Glutamatergic neuron (in vitro differentiated cells): Measurements from ENCODE around the gene YPEL1. TPM values are rescaled to one million over a fixed set of nuclear protein-coding genes. Genes with fewer than 3 reads are reported as not detected.

ENCODE experiments used
- DNase-seq: peaks from one replicate; pipeline ENCODE4 v3.0.0; 2022
- H3K27ac Mint-ChIP-seq: one replicate; pipeline ENCODE4 v1.8.0; 2020; ENCODE audit warnings: mild to moderate bottlenecking, mixed read lengths, inconsistent platforms; ENCODE audit not compliant: unreplicated experiment
- H3K27me3 Mint-ChIP-seq: one replicate; pipeline ENCODE4 v1.8.0; 2020; ENCODE audit warnings: mild to moderate bottlenecking, moderate library complexity, mixed read lengths, inconsistent platforms; ENCODE audit not compliant: unreplicated experiment
- H3K36me3 Mint-ChIP-seq: one replicate; pipeline ENCODE4 v1.8.0; 2020; ENCODE audit warnings: mild to moderate bottlenecking, mixed read lengths, inconsistent platforms; ENCODE audit not compliant: unreplicated experiment
- H3K4me1 Mint-ChIP-seq: one replicate; pipeline ENCODE4 v1.8.0; 2020; ENCODE audit warnings: mild to moderate bottlenecking, low read depth, mixed read lengths, inconsistent platforms; ENCODE audit not compliant: unreplicated experiment
- H3K4me3 Mint-ChIP-seq: one replicate; pipeline ENCODE4 v1.8.0; 2020; ENCODE audit warnings: mild to moderate bottlenecking, mixed read lengths, inconsistent platforms; ENCODE audit not compliant: unreplicated experiment
- H3K9me3 Mint-ChIP-seq: one replicate; pipeline ENCODE4 v1.8.0; 2020; ENCODE audit warnings: mild to moderate bottlenecking, moderate library complexity, mixed read lengths, inconsistent platforms; ENCODE audit not compliant: unreplicated experiment
- total RNA-seq: library from RNA; stranded (reverse); fragmentation: NEBNext Ultra II Directional; extraction: Animal tissue kit (Norgen Biotek cat#: 25700); gene quantifications from one replicate; pipeline ENCODE4 v1.2.1, GENCODE V29; 2021; ENCODE audit not compliant: unreplicated experiment
- TF ChIP-seq, protein P1 (sequence below): fragments of 200-600 bp; sonication (generic); IDR thresholded peaks from one replicate; pipeline ENCODE4 v1.5.0; 2021; ENCODE audit not compliant: partially characterized antibody, unreplicated experiment

The YPEL1 gene
- total RNA-seq, 1 donor from 2014 or later: 71.2 TPM

DNA sequence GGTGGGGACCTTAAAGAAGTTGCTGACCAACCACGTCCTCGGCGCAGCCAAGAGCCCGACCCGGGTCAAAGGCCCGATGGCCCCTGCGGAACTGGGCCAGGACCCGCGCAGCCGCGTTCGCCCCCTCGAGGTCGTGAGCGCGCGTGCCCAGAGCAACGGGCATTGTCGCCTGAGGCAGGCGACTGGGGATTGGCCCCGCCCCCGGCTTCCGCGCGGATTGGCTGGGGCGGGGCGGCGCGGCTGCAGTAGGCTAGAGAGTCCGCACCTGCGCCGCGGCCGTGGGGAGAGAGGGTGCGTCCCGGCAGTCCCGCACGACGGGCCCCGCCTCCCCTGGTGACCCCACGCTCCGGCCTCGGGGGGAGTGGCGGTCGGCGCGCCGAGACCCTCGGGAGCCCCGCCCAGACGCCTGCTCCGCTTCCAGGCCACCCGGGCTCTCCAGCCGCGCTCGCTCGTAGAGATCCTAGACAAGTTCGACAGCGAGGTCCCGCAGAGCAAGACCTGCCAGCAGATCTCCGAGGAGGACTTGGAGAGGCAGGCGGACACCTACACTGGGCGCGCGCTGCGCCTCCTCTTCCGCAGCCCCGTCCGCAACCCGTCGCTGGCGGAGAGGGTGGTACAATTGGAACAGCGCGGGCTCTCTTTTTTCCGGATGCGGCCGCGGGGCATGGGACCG is 78.1 kb downstream of the YPEL1 start:
- Mint-ChIP-seq H3K27ac (peak overlapping the region; percentile 73), H3K9me3 (peaks cover 4% of the 10 kb centered on the region), H3K27me3 (peaks cover 5% of the 10 kb centered on the region), H3K36me3 (no peaks in the 10 kb centered on the region), H3K4me3 (peak overlapping the region; percentile 86), H3K4me1 (no peaks in the 10 kb centered on the region)
- TF ChIP-seq, protein P1, sequence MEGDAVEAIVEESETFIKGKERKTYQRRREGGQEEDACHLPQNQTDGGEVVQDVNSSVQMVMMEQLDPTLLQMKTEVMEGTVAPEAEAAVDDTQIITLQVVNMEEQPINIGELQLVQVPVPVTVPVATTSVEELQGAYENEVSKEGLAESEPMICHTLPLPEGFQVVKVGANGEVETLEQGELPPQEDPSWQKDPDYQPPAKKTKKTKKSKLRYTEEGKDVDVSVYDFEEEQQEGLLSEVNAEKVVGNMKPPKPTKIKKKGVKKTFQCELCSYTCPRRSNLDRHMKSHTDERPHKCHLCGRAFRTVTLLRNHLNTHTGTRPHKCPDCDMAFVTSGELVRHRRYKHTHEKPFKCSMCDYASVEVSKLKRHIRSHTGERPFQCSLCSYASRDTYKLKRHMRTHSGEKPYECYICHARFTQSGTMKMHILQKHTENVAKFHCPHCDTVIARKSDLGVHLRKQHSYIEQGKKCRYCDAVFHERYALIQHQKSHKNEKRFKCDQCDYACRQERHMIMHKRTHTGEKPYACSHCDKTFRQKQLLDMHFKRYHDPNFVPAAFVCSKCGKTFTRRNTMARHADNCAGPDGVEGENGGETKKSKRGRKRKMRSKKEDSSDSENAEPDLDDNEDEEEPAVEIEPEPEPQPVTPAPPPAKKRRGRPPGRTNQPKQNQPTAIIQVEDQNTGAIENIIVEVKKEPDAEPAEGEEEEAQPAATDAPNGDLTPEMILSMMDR: peak; percentile 21
- peak; percentile 84 for DNase-seq

GRCh38 chr22:21657020-21657359 is 78.6 kb downstream of the YPEL1 start:
- H3K27me3 Mint-ChIP-seq: peaks cover 5% of the 10 kb centered on the region

GRCh38 chr22:21652547-21653545 is 82.7 kb downstream of the YPEL1 start:
- peaks cover 13% of the 10 kb centered on the region for H3K9me3 Mint-ChIP-seq
- TF ChIP-seq, protein P1: no peak
- H3K36me3 Mint-ChIP-seq: no peaks in the 10 kb centered on the region
- H3K4me3 Mint-ChIP-seq: peak overlapping the region; percentile 95
- peaks cover 13% of the 10 kb centered on the region for H3K27me3 Mint-ChIP-seq
- H3K4me1 Mint-ChIP-seq: peaks cover 14% of the 10 kb centered on the region
- peak overlapping the region; percentile 98 for H3K27ac Mint-ChIP-seq
- DNase-seq: peak; percentile 37

More at GRCh38 chr22:21657020-21657359, 78.6 kb downstream of the YPEL1 start:
- H3K27ac Mint-ChIP-seq: peak overlapping the region; percentile 19
- no peak for DNase-seq
- H3K36me3 Mint-ChIP-seq: no peaks in the 10 kb centered on the region
- H3K9me3 Mint-ChIP-seq: peaks cover 4% of the 10 kb centered on the region
- TF ChIP-seq, protein P1: no peak
- no peaks in the 10 kb centered on the region for H3K4me1 Mint-ChIP-seq
- H3K4me3 Mint-ChIP-seq: peak overlapping the region; percentile 80

- H3K4me3 Mint-ChIP-seq: peak overlapping the region; percentile 95
- TF ChIP-seq, protein P1: no peak
- H3K27me3 Mint-ChIP-seq: peaks cover 12% of the 10 kb centered on the region
- peaks cover 12% of the 10 kb centered on the region for H3K9me3 Mint-ChIP-seq
- no peaks in the 10 kb centered on the region for H3K36me3 Mint-ChIP-seq
- peak overlapping the region; percentile 98 for H3K27ac Mint-ChIP-seq
- H3K4me1 Mint-ChIP-seq: peaks cover 14% of the 10 kb centered on the region
- peak; percentile 94 for DNase-seq
Observed at GRCh38 chr22:21652010-21652546, 83.5 kb downstream of the YPEL1 start.
